Glutamatergic neuron (in vitro differentiated cells): Measurements from ENCODE around the gene RPL12. TPM values are rescaled to one million over a fixed set of nuclear protein-coding genes. Genes with fewer than 3 reads are reported as not detected.

Experiments used
- DNase-seq: peaks from one replicate; pipeline ENCODE4 v3.0.0; 2022
- H3K27ac Mint-ChIP-seq: one replicate; pipeline ENCODE4 v1.8.0; 2020; ENCODE audit warnings: mild to moderate bottlenecking, mixed read lengths, inconsistent platforms; ENCODE audit not compliant: unreplicated experiment
- H3K27me3 Mint-ChIP-seq: one replicate; pipeline ENCODE4 v1.8.0; 2020; ENCODE audit warnings: mild to moderate bottlenecking, moderate library complexity, mixed read lengths, inconsistent platforms; ENCODE audit not compliant: unreplicated experiment
- H3K36me3 Mint-ChIP-seq: one replicate; pipeline ENCODE4 v1.8.0; 2020; ENCODE audit warnings: mild to moderate bottlenecking, mixed read lengths, inconsistent platforms; ENCODE audit not compliant: unreplicated experiment
- H3K4me1 Mint-ChIP-seq: one replicate; pipeline ENCODE4 v1.8.0; 2020; ENCODE audit warnings: mild to moderate bottlenecking, low read depth, mixed read lengths, inconsistent platforms; ENCODE audit not compliant: unreplicated experiment
- H3K4me3 Mint-ChIP-seq: one replicate; pipeline ENCODE4 v1.8.0; 2020; ENCODE audit warnings: mild to moderate bottlenecking, mixed read lengths, inconsistent platforms; ENCODE audit not compliant: unreplicated experiment
- H3K9me3 Mint-ChIP-seq: one replicate; pipeline ENCODE4 v1.8.0; 2020; ENCODE audit warnings: mild to moderate bottlenecking, moderate library complexity, mixed read lengths, inconsistent platforms; ENCODE audit not compliant: unreplicated experiment
- CTCF ChIP-seq: fragments of 200-600 bp; sonication (generic); IDR thresholded peaks from one replicate; pipeline ENCODE4 v1.5.0; 2021; ENCODE audit not compliant: partially characterized antibody, unreplicated experiment
- total RNA-seq: library from RNA; stranded (reverse); fragmentation: NEBNext Ultra II Directional; extraction: Animal tissue kit (Norgen Biotek cat#: 25700); gene quantifications from one replicate; pipeline ENCODE4 v1.2.1, GENCODE V29; 2021; ENCODE audit not compliant: unreplicated experiment

Gene RPL12
- total RNA-seq, 1 donor from 2014 or later = 475 TPM

DNA sequence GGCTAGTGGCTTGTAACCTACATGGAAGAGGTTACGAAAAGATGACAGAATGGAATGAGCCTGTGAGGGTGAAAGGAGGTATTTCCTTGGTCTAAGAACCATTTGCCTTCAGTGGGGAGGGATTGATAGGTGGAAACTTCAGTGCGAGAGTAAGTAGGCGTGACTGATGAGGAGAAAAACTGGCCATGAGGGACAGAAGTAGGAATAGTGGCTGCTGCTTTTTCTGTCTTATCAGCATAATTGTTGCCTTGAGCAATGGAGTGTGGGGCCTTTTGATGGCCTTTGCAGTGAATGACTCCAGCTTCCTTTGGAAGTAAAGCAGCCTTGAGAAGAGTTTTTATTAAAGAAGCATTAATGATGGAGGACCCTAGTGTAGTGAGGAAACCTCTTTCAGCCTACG is 36.1 kb downstream of the RPL12 start:
- Mint-ChIP-seq H3K27me3 (peaks cover 4% of the 10 kb centered on the region), H3K27ac (no peak overlapping the region), H3K9me3 (peaks cover 2% of the 10 kb centered on the region), H3K4me3 (no peak overlapping the region), H3K36me3 (no peaks in the 10 kb centered on the region), H3K4me1 (peaks cover 7% of the 10 kb centered on the region)
- DNase-seq = no peak
- TF ChIP-seq CTCF = no peak

DNA sequence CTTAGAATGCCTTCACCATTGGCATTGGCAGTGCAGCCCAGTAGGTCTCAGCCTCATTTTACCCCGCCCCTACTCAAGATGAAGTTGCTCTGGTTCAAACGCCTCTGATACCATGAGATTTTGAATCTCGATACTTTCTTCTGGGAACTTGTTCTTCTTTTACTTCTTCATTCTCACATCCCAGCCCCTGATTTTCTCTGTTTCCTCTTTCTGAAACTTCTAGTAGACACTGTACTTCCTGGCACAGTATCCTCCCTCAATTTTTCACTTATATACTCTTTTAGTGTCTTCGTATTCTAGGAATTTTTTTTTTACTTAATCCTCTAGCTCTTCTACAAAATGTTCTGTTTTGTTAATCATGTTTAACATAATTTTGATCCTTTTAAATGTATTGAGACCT is 40.1 kb downstream of the RPL12 start:
- Mint-ChIP-seq H3K36me3 (no peaks in the 10 kb centered on the region), H3K27me3 (peaks cover 5% of the 10 kb centered on the region), H3K4me3 (no peak overlapping the region), H3K4me1 (peaks cover 5% of the 10 kb centered on the region), H3K9me3 (no peaks in the 10 kb centered on the region), H3K27ac (no peak overlapping the region)
- no peak for DNase-seq
- TF ChIP-seq CTCF = no peak

DNA sequence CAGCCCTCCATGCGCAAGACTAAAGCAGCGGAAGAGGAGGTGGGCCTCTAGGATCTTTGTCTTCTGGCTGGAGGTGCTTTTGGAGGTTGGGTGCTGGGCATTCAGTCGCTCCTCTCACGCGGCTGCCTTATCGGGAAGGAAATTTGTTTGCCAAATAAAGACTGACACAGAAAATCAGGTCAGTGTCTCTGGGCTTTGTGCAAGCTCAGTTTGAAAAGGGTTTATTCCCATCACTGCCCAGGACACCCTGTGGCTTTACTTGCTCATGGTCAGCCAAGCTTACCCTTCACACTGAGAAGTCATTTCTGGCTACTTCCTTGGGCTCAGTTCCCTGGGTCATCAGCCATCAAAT is 43.7 kb downstream of the RPL12 start:
- peaks cover 6% of the 10 kb centered on the region for H3K27me3 Mint-ChIP-seq
- H3K4me3 Mint-ChIP-seq = no peak overlapping the region
- no peak for DNase-seq
- H3K36me3 Mint-ChIP-seq = no peaks in the 10 kb centered on the region
- no peak for TF ChIP-seq CTCF
- peak overlapping the region; percentile 53 for H3K27ac Mint-ChIP-seq
- peaks cover 14% of the 10 kb centered on the region for H3K4me1 Mint-ChIP-seq
- H3K9me3 Mint-ChIP-seq = peaks cover 3% of the 10 kb centered on the region

GRCh38 chr9:127406799-127407491 is 44.3 kb downstream of the RPL12 start:
- Mint-ChIP-seq H3K9me3 (peaks cover 3% of the 10 kb centered on the region), H3K27ac (peak overlapping the region; percentile 64), H3K4me3 (no peak overlapping the region), H3K4me1 (peaks cover 14% of the 10 kb centered on the region), H3K36me3 (no peaks in the 10 kb centered on the region), H3K27me3 (peaks cover 6% of the 10 kb centered on the region)
- no peak for DNase-seq
- TF ChIP-seq CTCF = no peak

- Mint-ChIP-seq H3K4me3 (peak overlapping the region; percentile 47), H3K36me3 (no peaks in the 10 kb centered on the region), H3K27me3 (peaks cover 6% of the 10 kb centered on the region), H3K4me1 (peaks cover 14% of the 10 kb centered on the region), H3K27ac (peak overlapping the region; percentile 93), H3K9me3 (peaks cover 3% of the 10 kb centered on the region)
- DNase-seq = peak; percentile 72
- no peak for TF ChIP-seq CTCF
Measured at GRCh38 chr9:127405344-127406125, 45.7 kb downstream of the RPL12 start.
